Stimulated activated CD4-positive, alpha-beta T cell treated with anti-CD3 and anti-CD28 coated beads, Interleukin-2, amount 100 ng/mL, for 48 hours (primary cell): ENCODE measurements around the gene STK24.

Experiments
- DNase-seq, 2 donors: peaks; one replicate each; pipeline ENCODE4 v3.0.0-alpha.2; 2020

STK24 gene

GRCh38 chr13:98549728-98550317 lies 27.1 kb downstream of the STK24 start:
- DNase-seq: no peak

DNA sequence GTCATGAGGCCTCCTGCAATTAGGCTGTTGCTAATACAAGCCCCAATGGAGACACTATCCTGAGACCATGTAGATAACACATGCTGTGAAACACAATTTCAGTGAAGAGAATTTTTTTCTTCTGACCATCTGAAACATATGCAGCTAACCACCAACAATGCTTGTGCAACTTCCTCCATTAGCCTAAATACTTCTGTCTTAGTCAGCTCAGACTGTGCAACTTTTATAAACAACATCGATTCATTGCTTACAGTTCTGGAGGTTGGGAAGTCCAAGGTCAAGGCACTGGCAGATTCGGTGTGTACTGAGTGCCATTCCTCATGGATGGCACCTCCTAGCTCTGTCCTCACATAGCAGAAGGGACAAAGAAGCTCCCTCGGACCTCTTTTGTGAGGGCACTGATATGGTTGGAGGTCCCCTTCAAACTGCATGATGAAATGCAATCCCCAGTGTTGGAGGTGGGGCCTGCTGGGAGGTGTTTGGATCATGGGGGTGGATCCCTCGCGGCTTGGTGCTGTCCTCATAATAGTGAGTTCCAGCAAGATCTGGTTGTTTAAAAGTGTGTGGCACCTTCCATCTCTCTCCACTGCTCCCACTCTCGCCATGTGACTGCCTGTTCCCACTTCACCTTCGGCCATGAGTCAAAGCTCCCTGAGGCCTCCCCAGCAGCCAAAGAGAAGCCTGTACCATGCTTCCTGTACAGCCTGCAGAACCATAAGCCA lies 27.7 kb downstream of the STK24 start:
- no peak for DNase-seq

- no peak for DNase-seq
Observed at GRCh38 chr13:98548230-98548629, 28.7 kb downstream of the STK24 start.

- DNase-seq: no peak
Observed at GRCh38 chr13:98547455-98547854, 29.5 kb downstream of the STK24 start.

- no peak for DNase-seq
Observed at GRCh38 chr13:98546402-98546801, 30.5 kb downstream of the STK24 start.

- no peak for DNase-seq
Observed at GRCh38 chr13:98544104-98544710, 32.7 kb downstream of the STK24 start.

- no peak for DNase-seq
Observed at GRCh38 chr13:98543378-98544103, 33.4 kb downstream of the STK24 start.

DNA sequence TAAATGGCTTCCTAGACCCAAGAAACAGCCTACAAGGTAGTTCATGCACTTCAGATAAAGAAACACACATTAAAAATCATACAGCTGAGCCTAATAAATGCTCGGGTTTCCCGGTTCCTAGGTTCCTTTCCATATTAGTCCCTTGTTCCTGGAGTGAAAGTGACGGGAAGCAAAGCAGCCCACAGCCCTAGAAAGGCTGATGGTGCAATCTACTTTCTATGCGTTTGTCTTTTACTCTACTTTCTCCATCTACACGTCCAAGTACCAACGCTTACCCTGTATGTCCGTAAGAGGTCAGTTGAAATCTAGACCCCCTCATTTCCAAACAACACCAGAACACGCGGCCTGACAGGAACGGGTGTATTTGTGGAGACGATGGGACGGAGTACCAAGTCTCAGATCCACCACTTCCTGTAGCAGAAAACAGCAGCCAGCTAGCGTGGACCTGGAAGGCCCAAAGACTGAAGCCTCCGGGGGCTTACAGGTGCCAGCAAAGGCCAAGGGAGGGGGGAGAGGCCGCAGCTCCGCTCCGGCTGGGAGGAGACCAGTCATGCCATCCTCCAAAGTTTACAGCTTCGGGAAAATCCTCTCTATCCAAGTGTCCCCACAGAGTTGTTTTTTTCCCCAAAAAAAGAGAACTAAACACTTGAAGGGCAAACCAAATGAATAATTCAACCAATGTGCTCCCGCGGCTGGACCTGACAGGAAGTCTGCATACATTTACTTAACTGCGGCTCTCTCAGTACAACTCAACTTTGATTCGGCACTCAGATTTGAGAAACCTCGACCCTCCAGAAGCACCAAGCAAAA lies 34.1 kb downstream of the STK24 start:
- DNase-seq: no peak

DNA sequence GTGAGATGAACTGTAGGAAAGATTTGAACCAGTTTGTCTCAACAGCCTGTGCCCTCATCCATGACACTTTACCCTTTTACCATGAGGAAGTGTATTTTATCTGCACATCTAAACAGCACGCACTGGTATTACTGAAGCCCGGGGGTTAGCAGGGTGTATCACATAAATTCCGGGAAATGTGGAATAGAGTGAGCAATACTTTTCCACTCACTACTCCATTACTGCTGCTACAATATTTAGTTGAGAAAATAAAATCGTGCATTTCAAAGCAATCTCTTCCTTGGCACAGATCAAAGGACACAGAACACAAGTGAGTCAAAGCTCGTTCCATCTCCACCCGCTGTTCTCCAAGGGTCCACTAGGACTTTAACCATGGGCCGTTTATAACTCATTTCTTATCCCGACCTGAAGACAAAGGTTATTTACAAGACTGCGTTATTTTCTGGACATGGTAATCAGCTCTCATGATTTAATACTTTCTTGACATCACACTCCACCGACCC lies 35.2 kb downstream of the STK24 start:
- no peak for DNase-seq

GRCh38 chr13:98541191-98541590 lies 35.7 kb downstream of the STK24 start:
- no peak for DNase-seq

- no peak for DNase-seq
Observed at GRCh38 chr13:98540476-98540875, 36.4 kb downstream of the STK24 start.

GRCh38 chr13:98539666-98540065 lies 37.2 kb downstream of the STK24 start:
- DNase-seq: no peak

DNA sequence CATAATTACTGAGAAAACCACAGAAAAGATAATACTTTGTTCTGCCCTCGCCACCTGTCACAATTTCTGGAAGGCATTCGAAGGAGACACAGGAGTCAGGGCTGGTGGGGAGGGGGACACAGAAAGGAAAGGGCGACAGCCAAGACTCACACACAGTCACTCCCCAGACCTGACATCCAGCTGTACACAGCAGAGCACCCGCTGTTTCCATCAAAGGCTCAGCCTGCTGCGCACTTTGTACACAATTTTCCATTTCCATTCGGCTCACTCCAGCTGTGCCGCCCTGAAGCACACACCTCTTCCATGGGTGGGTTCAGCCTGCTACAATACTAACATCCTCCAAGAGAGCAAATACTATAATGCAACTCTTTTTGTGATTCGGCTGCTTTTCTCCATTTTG lies 38.0 kb downstream of the STK24 start:
- DNase-seq: no peak

- DNase-seq: no peak
Observed at GRCh38 chr13:98537740-98538139, 39.2 kb downstream of the STK24 start.

GRCh38 chr13:98537306-98537705 lies 39.6 kb downstream of the STK24 start:
- DNase-seq: no peak

DNA sequence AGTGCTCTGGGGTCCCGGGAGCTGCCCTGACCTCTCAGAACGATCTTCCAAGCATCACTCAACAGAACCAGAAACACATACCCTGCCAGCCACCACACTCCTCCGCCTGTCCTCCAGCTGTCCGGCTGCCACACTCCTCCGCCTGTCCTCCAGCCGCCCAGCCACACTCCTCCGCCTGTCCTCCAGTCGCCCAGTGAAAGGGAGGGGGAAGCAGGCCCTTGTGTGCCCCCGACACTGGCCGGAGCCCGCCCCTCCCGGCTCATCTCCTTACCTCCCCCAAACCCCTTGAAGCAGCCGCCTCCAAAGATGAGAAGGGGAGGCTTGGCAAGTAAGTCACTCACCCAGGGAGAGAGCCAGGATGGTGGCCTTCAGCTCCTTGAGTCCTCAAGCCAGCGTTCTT lies 40.2 kb downstream of the STK24 start:
- DNase-seq: no peak

GRCh38 chr13:98535501-98536354 lies 41.2 kb downstream of the STK24 start:
- DNase-seq: no peak

DNA sequence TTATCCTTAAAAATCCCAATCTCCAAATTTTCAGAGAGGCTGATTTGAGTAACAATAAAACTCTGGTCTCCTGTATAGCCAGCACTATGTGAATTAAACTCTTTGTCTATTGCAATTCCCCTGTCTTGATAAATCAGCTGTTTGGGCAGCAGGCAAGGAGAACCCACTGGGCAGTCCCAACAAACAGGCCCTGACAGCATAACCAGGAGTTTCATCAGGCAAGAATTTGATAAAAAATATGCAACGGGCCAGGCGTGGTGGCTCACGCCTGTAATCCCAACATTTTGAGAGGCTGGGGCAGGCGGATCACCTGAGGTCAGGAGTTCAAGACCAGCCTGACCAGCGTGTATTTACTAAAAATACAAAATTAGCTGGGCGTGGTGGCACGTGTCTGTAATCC lies 42.1 kb downstream of the STK24 start:
- no peak for DNase-seq

GRCh38 chr13:98533912-98534311 lies 43.0 kb downstream of the STK24 start:
- DNase-seq: no peak

- DNase-seq: no peak
Observed at GRCh38 chr13:98532254-98532653, 44.7 kb downstream of the STK24 start.

DNA sequence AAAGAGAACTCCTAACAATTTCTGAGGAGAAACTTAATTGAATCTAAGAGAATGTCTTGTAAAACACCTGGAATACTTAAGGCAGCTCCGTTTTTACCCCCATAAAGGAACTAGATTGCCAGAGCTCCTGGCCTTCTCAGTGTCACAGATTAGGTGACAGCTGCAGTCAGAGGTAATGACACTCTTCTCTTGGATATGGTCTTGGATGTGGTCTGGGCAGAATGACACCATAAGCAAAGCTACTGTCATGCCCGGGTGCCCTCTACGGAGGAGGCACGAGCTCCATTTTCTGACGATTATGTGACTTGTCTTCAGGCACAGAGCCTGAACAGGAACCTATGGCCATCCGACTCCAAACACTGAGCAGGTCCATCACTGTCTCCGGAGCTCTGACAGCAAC lies 46.7 kb downstream of the STK24 start:
- DNase-seq: no peak

GRCh38 chr13:98529171-98529570 lies 47.7 kb downstream of the STK24 start:
- no peak for DNase-seq
